ENCODE results near the gene TRIM61.

DNA sequence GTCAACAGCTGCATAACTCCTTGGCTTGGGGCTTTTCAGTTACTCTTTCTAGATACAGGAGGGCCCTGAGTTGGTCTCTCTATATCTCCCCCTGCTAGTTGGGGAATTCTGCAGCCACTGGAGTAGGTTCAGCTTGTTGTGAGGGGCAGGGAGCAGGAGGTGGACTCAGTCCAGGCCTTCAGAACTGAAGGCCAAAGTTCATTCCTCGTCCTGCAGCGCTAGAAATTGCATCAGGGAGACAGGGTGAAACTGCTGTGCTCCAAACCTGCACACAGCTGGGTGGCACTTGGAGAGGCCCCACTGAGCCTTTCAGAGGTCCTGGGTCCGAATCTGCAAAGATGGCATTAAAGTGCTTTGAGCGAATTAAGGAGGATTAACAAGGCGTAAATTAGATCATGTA is 29.4 kb upstream of the TRIM61 start:
- no peak for TF ChIP-seq POLR2A (IDR thresholded peaks at IDR 0.05)
- TF ChIP-seq, protein P1, sequence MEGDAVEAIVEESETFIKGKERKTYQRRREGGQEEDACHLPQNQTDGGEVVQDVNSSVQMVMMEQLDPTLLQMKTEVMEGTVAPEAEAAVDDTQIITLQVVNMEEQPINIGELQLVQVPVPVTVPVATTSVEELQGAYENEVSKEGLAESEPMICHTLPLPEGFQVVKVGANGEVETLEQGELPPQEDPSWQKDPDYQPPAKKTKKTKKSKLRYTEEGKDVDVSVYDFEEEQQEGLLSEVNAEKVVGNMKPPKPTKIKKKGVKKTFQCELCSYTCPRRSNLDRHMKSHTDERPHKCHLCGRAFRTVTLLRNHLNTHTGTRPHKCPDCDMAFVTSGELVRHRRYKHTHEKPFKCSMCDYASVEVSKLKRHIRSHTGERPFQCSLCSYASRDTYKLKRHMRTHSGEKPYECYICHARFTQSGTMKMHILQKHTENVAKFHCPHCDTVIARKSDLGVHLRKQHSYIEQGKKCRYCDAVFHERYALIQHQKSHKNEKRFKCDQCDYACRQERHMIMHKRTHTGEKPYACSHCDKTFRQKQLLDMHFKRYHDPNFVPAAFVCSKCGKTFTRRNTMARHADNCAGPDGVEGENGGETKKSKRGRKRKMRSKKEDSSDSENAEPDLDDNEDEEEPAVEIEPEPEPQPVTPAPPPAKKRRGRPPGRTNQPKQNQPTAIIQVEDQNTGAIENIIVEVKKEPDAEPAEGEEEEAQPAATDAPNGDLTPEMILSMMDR (IDR thresholded peaks at IDR 0.05) = no peak
